Stomach (tissue), 4 donors: Measurements from ENCODE around the gene SEC22A.

ENCODE experiments used
- EP300 ChIP-seq: sonication (generic); formaldehyde crosslinking; IDR thresholded peaks from one replicate; pipeline ENCODE4 v1.6.1; 2017; ENCODE audit warnings: antibody characterized with exemption
- POLR2AphosphoS5 ChIP-seq, 3 donors: sonication (generic); formaldehyde crosslinking; IDR thresholded peaks; one replicate each; pipeline ENCODE4 v1.6.1; 2016; ENCODE audit warnings: antibody characterized with exemption in 3 of 3
- TF ChIP-seq, protein P1 (sequence below), 7 experiments: fragments of 450-650 bp in 4 of 7; fragments of 200-600 bp in 3 of 7; sonication (generic) in 3 of 7; IDR thresholded peaks; one replicate each; pipeline ENCODE4 v1.5.1; 2016 to 2019; ENCODE audit warnings: antibody characterized with exemption in 7 of 7, control low read depth in 2 of 7, mild to moderate bottlenecking in 1 of 7

DNA sequence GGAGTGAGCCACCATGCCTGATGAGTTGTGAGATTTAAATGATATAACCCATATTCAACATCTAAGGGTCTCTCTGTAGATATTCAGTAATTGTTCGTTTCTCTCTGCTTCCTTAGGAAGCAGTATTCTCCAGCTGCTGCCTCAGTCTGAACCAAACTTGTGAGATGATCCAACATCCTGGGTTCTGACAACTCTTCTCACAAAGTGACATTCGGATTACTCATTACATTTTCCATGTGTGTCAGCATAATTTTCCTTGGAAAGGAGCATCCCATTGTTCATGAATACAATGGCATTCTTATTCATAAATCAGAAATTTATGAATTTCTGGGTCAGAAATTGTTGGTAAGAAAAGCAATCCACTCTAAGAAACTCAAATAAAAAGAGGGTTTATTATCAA, 15.0 kb upstream of the SEC22A start:
- no peak for TF ChIP-seq EP300
- TF ChIP-seq, protein P1, sequence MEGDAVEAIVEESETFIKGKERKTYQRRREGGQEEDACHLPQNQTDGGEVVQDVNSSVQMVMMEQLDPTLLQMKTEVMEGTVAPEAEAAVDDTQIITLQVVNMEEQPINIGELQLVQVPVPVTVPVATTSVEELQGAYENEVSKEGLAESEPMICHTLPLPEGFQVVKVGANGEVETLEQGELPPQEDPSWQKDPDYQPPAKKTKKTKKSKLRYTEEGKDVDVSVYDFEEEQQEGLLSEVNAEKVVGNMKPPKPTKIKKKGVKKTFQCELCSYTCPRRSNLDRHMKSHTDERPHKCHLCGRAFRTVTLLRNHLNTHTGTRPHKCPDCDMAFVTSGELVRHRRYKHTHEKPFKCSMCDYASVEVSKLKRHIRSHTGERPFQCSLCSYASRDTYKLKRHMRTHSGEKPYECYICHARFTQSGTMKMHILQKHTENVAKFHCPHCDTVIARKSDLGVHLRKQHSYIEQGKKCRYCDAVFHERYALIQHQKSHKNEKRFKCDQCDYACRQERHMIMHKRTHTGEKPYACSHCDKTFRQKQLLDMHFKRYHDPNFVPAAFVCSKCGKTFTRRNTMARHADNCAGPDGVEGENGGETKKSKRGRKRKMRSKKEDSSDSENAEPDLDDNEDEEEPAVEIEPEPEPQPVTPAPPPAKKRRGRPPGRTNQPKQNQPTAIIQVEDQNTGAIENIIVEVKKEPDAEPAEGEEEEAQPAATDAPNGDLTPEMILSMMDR (IDR thresholded peaks at IDR 0.05): no peak
- no peak for TF ChIP-seq POLR2AphosphoS5 (IDR thresholded peaks at IDR 0.05)
